HG02798 (cell line): ENCODE results near the gene MPP1.

Source experiments
- ATAC-seq: cut with Tn5 transposase; IDR thresholded peaks from one replicate; pipeline ENCODE4 v1.9.1; 2021; ENCODE audit warnings: mild to moderate bottlenecking; ENCODE audit not compliant: unreplicated experiment, poor library complexity

Gene MPP1

DNA sequence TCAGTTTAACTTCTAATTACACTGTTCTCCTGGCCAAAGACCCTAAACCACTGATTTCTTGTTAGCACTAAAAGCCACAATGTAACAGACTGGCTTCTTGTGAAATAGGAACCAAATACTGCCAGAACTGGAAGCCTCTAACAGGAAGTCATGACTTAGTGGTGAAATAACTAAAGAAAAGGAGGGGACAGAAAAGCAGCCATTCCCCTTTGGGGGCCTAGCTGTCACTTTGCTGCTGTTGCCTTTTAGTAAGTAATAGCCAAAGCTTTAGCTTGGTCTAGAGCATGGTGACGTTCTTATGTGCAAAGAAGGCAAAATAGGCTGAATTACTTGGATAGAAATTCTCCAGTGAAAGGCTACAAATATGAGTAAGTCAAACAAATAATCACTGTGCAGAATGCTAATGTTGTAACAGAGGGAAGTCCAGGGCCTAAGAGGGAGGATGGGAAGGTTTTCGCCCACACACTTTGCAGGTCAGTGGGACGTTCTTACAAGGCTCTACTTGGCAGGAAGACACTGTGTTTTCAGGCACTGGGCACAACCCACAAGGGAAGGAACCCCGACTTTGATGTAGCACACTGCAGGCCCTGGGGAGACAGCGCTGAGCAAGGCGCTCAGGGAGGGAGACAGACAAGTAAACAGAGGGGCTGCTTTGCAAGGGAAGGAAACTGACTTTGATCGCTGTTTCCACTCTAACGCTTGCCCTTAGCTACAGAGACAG lies 71.1 kb downstream of the MPP1 start:
- ATAC-seq = no peak

DNA sequence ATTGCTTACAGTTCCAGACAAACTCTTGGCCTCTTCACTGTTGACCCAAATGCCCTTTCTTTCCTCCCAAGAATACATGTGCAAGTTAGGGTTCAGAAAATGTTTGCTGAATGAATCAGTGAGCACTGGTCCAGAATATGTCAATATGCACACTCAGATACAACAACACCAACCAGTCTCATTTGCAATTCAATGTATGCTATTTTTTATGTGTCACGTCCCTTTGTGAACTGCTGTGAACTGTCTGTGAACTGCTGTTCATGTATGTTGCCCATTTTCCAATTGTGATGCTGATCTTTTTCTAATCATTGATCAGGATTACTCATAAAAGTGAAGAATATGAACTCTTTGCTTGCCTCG lies 72.2 kb downstream of the MPP1 start:
- ATAC-seq = no peak

DNA sequence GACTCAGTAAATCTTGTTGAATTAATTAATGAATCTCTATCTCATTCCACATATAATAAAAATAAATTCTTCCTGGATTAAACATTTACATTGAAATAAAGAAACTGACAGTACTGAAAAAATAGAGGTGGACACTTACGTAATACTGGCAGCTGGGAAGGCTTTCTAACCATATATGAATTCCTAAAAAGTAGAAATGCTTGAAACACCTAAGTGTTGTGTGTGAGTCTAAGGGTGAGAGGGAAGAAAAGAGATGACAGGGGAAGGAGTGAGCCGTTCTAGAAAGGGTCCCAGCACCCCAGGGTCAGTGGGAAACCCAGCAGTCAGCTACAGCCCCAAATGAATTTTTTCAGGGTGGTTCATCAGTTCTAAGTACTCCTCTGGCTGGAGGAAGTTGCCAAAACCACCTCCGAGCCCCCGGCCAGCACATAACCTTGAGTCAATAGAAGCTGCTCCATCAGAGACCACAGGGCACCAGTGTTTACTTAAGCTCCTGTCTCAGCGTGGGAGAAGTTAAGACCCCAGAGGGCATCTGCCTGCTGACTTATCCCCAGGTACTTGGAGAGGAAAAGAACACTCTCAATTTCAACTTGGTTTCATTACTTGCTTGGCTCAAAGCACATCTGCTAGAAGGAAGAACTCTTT lies 72.7 kb downstream of the MPP1 start:
- ATAC-seq = no peak

DNA sequence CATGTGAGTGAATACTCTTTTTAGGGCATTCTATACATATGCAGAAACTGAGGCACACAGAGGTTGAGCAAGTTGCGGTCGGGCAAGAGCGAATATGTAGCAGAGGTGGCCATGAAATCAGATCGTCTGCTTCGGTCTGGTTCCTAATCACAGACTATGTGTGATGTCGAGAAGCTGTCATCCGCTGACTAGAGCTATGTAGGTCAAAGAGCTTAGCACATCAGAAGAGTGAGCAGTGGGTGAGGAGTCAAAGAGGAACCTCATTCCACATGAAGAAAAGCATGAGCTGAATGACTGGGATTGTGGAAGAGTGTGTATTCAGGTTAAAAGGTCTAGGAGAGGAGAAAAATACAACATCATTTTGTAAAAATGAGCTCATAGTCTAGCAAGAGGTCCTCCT lies 73.4 kb downstream of the MPP1 start:
- ATAC-seq = no peak

DNA sequence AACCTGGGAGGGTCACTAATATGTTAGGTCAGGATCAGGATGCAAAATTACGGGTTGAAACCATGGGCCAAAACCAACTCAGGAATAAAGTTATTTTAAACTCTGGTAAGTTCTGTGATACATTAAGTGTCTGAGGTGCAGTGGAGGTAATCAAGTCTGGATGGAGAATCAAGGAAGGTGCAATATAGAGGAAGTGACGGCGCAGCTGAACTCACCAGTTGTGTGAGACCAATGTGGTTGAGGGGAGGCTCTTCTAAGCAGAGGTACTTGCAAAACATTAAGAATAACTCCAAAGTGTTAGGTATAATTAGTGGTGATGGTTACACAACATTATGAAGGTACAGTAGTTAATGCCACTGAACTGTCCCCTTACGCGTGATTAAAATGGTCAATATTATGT lies 74.1 kb downstream of the MPP1 start:
- ATAC-seq = no peak

DNA sequence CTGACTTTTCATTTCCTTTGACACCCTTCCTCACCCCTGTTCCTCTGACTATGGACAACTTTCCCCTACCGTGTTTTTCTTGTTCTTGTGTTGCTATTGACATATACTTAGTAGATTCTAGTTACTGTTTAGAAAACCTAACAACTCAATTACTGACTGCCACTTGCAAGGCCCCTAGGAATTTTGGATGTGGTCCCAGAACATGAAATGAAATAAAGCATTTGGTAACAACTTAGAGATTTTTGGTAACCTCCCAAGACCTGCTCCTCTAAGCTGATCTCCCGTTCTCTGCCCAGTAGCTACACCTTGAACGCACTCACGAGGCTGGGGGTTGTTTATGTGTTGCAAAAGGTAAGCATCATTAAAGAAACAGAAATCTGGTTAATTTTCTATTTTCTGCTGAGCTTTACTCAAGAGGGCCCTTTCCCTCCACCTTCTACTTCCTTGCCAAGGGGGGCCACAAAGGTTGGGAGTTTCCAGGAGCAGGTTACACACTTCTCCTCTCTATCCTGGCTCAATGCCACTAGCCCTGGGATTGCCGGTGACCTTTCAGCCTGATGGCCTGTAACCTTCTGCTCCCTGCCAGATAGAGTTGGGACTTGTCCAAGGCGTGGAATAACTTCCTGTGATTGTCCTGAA lies 74.9 kb downstream of the MPP1 start:
- no peak for ATAC-seq

DNA sequence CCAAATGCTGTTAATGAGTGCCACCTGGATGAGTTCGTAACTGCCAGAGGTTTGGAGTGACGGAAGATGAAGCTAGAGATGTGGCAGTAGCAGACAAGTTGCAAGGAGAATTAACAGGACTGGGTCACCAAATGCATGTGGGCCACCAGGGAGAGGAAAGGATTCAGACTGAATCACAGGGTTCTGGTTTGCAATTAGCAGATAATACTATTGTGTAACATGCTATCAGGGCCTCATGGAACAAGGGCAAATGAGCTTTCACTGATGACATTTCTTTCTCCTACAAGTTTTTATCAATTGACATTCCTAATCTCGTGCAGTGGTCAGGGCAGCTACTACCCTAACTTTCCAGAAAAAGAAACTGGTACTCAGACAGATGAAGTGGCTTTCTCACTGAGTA lies 75.8 kb downstream of the MPP1 start:
- ATAC-seq = no peak
